Activated naive CD4-positive, alpha-beta T cell treated with anti-CD3 and anti-CD28 coated beads, Interleukin-2, amount 50 U/mL, for 24 hours (primary cell): ENCODE measurements around the gene MSRB3.

Experiments
- H3K27ac Mint-ChIP-seq: one replicate; pipeline ENCODE4 v1.8.0; 2021; ENCODE audit warnings: mild to moderate bottlenecking, mixed read lengths
- H3K27me3 Mint-ChIP-seq: one replicate; pipeline ENCODE4 v1.8.0; 2021; ENCODE audit warnings: mixed read lengths
- H3K36me3 Mint-ChIP-seq: one replicate; pipeline ENCODE4 v1.8.0; 2021; ENCODE audit warnings: mixed read lengths
- H3K4me1 Mint-ChIP-seq: one replicate; pipeline ENCODE4 v1.8.0; 2021; ENCODE audit warnings: mixed read lengths
- H3K4me3 Mint-ChIP-seq: one replicate; pipeline ENCODE4 v1.8.0; 2021; ENCODE audit warnings: mild to moderate bottlenecking, mixed read lengths
- H3K9me3 Mint-ChIP-seq: one replicate; pipeline ENCODE4 v1.8.0; 2021; ENCODE audit warnings: mixed read lengths

The MSRB3 gene

DNA sequence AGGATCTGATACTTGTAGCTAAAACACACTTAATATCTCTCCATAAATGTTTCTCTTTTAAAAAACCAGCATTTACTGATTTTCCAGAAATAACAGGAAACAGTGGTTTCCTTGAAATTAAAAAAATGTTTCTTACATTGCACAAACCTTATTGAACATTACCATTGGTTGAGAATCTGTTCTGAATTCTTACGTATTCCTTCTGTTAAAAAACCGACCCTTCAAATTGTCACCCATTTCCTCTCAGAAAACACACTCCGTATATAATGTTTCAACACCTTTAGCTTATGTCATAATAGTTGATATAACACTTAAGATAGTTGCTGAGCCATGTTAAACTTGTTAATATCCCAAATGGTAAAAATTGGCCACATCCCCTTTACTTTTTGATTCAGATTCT is 51.2 kb downstream of the MSRB3 start:
- Mint-ChIP-seq H3K9me3 (no peaks in the 10 kb centered on the region), H3K4me3 (no peak overlapping the region), H3K27me3 (peaks cover 12% of the 10 kb centered on the region), H3K27ac (no peak overlapping the region), H3K36me3 (no peaks in the 10 kb centered on the region), H3K4me1 (no peaks in the 10 kb centered on the region)

GRCh38 chr12:65330331-65330730 is 51.8 kb downstream of the MSRB3 start:
- Mint-ChIP-seq H3K27ac (no peak overlapping the region), H3K4me1 (no peaks in the 10 kb centered on the region)

GRCh38 chr12:65331456-65331855 is 53.0 kb downstream of the MSRB3 start:
- H3K36me3 Mint-ChIP-seq = no peaks in the 10 kb centered on the region
- H3K27ac Mint-ChIP-seq = no peak overlapping the region
- peaks cover 17% of the 10 kb centered on the region for H3K27me3 Mint-ChIP-seq
- no peaks in the 10 kb centered on the region for H3K4me1 Mint-ChIP-seq
- no peak overlapping the region for H3K4me3 Mint-ChIP-seq
- H3K9me3 Mint-ChIP-seq = no peaks in the 10 kb centered on the region

More at GRCh38 chr12:65330331-65330730, 51.8 kb downstream of the MSRB3 start:
- Mint-ChIP-seq H3K4me3 (no peak overlapping the region), H3K36me3 (no peaks in the 10 kb centered on the region), H3K9me3 (no peaks in the 10 kb centered on the region), H3K27me3 (peaks cover 14% of the 10 kb centered on the region)

DNA sequence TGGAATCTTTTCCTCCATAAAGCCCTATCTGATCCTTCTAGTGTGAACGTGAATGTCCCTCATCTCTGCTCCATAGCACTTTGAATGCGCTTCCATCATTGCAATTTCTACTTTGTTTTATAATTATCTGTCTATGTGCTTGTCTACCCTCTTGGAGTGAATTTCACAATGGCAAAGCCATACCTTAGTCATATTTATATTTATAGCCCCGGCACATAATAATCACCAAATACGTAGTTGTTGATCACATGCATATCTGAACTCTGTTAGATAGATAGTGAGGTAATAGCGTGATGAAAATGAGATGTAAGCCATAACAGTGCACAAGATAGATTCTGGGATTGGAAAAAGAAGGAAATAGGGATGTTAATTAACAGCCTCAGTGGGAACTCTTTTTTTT is 55.2 kb downstream of the MSRB3 start:
- H3K9me3 Mint-ChIP-seq = no peaks in the 10 kb centered on the region
- H3K27ac Mint-ChIP-seq = no peak overlapping the region
- H3K4me3 Mint-ChIP-seq = no peak overlapping the region

GRCh38 chr12:65334521-65334920 is 56.0 kb downstream of the MSRB3 start:
- Mint-ChIP-seq H3K4me1 (no peaks in the 10 kb centered on the region), H3K27ac (no peak overlapping the region), H3K4me3 (no peak overlapping the region), H3K36me3 (no peaks in the 10 kb centered on the region), H3K9me3 (no peaks in the 10 kb centered on the region), H3K27me3 (peaks cover 18% of the 10 kb centered on the region)

More for the DNA sequence above, 55.2 kb downstream of the MSRB3 start:
- Mint-ChIP-seq H3K36me3 (no peaks in the 10 kb centered on the region), H3K27me3 (peaks cover 18% of the 10 kb centered on the region), H3K4me1 (no peaks in the 10 kb centered on the region)

GRCh38 chr12:65335021-65335714 is 56.7 kb downstream of the MSRB3 start:
- no peaks in the 10 kb centered on the region for H3K9me3 Mint-ChIP-seq
- H3K4me1 Mint-ChIP-seq = no peaks in the 10 kb centered on the region
- H3K27me3 Mint-ChIP-seq = peaks cover 18% of the 10 kb centered on the region
- no peak overlapping the region for H3K27ac Mint-ChIP-seq
- H3K36me3 Mint-ChIP-seq = no peaks in the 10 kb centered on the region
- H3K4me3 Mint-ChIP-seq = no peak overlapping the region

DNA sequence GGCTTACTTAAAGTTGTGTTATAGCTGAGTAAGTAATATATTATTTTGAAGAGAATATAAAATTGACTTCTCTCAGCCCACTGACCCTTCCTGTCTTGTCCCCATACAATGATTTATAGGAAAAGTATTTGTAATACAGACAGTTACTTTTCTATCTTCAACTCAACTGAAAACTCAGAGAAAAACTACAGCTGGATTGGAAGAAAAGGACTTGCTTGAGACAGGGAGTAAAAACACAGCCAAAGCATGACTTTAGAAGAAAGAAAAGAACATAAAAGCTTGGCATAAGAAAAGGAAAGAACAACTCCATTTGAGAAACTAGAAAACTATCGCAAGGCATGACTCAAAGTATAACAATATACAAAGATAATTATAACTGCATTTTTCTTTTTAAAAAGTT is 57.5 kb downstream of the MSRB3 start:
- H3K4me1 Mint-ChIP-seq = no peaks in the 10 kb centered on the region
- H3K9me3 Mint-ChIP-seq = no peaks in the 10 kb centered on the region
- H3K4me3 Mint-ChIP-seq = no peak overlapping the region
- H3K36me3 Mint-ChIP-seq = no peaks in the 10 kb centered on the region
- H3K27ac Mint-ChIP-seq = no peak overlapping the region
- peaks cover 18% of the 10 kb centered on the region for H3K27me3 Mint-ChIP-seq

DNA sequence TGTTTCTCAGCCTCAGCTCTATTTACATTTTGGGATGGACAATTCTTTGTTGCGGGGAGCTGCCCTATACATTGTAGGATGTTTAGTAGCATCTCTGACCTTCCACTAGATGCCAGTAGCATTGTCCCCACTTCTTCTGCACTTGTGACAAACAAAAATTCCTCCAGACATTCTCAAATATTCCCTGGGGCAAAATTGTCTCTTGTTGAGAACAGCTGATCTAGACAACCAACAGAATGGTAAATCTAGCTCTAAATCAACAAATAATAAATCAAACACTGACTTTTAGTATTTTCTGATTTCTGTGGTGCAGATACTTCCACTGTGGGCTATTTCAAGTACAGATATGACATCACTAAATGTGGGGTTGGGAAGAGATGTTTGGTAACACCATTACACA is 60.7 kb downstream of the MSRB3 start:
- no peaks in the 10 kb centered on the region for H3K9me3 Mint-ChIP-seq
- H3K4me1 Mint-ChIP-seq = no peaks in the 10 kb centered on the region
- no peak overlapping the region for H3K4me3 Mint-ChIP-seq
- no peaks in the 10 kb centered on the region for H3K36me3 Mint-ChIP-seq
- peaks cover 14% of the 10 kb centered on the region for H3K27me3 Mint-ChIP-seq
- no peak overlapping the region for H3K27ac Mint-ChIP-seq

DNA sequence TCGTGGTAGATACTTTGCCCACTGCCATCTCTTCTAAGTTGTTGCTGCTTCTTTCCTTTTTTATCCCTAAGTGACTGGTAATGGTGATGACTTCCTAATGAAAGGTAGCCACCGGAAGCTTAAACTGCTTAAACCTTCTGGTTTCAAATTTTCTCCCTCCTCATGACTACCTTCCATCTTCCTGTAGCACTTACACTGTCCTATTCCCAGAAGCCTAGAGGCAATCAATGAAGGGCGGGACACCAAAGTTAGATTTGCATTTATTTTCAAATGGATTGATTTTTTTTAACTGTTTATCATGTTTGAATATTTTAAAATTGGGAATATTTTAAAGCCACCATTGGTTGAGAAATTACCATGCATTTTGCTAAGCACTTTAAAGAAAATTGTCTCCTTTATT is 64.7 kb downstream of the MSRB3 start:
- Mint-ChIP-seq H3K27me3 (peaks cover 4% of the 10 kb centered on the region), H3K36me3 (no peaks in the 10 kb centered on the region), H3K4me3 (no peak overlapping the region), H3K9me3 (no peaks in the 10 kb centered on the region), H3K4me1 (no peaks in the 10 kb centered on the region), H3K27ac (no peak overlapping the region)

GRCh38 chr12:65343801-65344200 is 65.3 kb downstream of the MSRB3 start:
- Mint-ChIP-seq H3K36me3 (no peaks in the 10 kb centered on the region), H3K4me1 (no peaks in the 10 kb centered on the region), H3K9me3 (no peaks in the 10 kb centered on the region), H3K4me3 (no peak overlapping the region), H3K27me3 (peaks cover 2% of the 10 kb centered on the region), H3K27ac (no peak overlapping the region)

DNA sequence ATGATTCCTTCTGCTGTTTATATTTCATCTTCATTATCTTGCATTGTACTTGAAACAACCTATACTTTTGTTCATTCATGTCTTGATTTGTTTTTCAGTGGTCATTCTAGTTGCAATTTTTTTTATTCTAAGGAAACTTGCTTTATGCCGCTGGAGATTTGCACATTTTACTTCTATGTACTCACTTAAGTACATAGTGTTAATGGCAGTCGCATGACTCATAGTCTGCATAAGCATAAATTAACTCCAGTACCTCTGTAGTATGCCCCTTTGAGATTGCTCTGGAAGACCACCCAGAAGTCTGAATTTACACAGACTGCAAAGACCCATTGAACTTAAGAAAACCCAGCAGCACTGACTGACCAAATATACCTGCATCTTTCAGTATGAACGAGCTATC is 77.0 kb downstream of the MSRB3 start:
- no peak overlapping the region for H3K4me3 Mint-ChIP-seq
- H3K36me3 Mint-ChIP-seq = no peaks in the 10 kb centered on the region
- no peaks in the 10 kb centered on the region for H3K4me1 Mint-ChIP-seq
- peaks cover 5% of the 10 kb centered on the region for H3K27me3 Mint-ChIP-seq
- no peaks in the 10 kb centered on the region for H3K9me3 Mint-ChIP-seq
- no peak overlapping the region for H3K27ac Mint-ChIP-seq

DNA sequence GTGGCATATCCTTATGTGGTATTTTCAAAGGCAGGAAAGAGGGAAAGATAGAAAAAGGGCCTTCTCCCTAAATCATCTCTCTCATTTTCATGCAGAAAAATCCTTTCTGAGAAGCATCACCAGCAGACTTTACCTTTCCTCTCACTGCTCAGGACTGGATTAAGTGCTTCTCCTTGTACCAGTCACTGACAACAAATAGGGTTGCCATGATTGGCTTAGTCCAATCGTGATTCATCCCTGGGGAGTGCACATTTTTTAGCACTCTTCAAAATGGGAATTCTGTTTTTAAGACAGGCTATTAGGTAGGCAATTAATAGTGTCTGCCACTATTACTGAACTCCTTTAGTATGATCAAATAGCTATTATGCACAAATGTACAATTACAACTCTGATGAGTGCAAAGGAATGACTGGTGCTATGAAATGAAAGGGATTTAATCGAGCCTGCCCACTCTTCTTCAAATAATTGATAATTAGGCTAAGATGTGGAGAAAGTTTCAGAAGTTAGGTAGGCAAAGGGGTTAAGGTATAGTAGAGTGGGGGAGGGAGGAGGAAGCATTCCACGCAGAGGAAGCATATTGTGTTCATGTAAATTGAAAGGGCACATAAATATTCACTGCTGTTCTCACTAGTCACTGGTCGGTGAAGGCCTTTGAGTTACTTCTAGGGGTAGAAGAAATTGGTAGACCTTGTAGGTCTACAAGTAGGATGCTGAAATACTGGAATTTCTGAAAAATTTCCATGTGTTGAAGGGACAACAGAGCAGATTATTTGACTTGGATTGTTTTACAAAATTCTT is 84.0 kb downstream of the MSRB3 start:
- Mint-ChIP-seq H3K27me3 (peaks cover 6% of the 10 kb centered on the region), H3K9me3 (no peaks in the 10 kb centered on the region), H3K36me3 (no peaks in the 10 kb centered on the region), H3K27ac (no peak overlapping the region), H3K4me3 (no peak overlapping the region), H3K4me1 (no peaks in the 10 kb centered on the region)

GRCh38 chr12:65364046-65364445 is 85.6 kb downstream of the MSRB3 start:
- Mint-ChIP-seq H3K4me1 (no peaks in the 10 kb centered on the region), H3K27ac (no peak overlapping the region), H3K36me3 (no peaks in the 10 kb centered on the region), H3K4me3 (no peak overlapping the region), H3K27me3 (peaks cover 5% of the 10 kb centered on the region), H3K9me3 (no peaks in the 10 kb centered on the region)

GRCh38 chr12:65367396-65367795 is 88.9 kb downstream of the MSRB3 start:
- Mint-ChIP-seq H3K27me3 (peaks cover 3% of the 10 kb centered on the region), H3K4me3 (no peak overlapping the region), H3K27ac (no peak overlapping the region), H3K4me1 (no peaks in the 10 kb centered on the region), H3K9me3 (no peaks in the 10 kb centered on the region), H3K36me3 (no peaks in the 10 kb centered on the region)

- Mint-ChIP-seq H3K36me3 (no peaks in the 10 kb centered on the region), H3K4me1 (no peaks in the 10 kb centered on the region), H3K9me3 (no peaks in the 10 kb centered on the region), H3K27me3 (no peaks in the 10 kb centered on the region), H3K27ac (no peak overlapping the region), H3K4me3 (no peak overlapping the region)
Measured at GRCh38 chr12:65368055-65368454, 89.6 kb downstream of the MSRB3 start.

DNA sequence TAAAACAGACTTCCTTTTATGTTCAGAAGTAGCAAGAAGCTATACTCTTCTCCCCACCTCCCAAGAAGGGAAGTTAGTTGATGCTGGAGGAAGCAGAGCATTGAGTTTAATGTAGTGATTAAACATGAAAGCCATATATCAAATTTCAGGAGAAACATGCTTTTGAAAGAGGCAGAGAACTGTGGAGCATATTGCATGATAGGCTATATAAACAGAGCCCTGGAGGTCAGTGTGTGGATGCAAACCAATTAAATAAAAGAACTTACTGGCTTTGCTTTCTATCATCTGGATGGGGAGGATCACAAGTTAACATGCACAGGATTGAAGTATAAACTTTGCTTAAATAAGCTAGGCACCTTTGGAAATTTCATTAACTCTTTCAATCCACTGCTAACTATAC is 94.1 kb downstream of the MSRB3 start:
- H3K36me3 Mint-ChIP-seq = no peaks in the 10 kb centered on the region
- no peaks in the 10 kb centered on the region for H3K9me3 Mint-ChIP-seq
- H3K4me1 Mint-ChIP-seq = no peaks in the 10 kb centered on the region
- H3K27ac Mint-ChIP-seq = no peak overlapping the region
- H3K4me3 Mint-ChIP-seq = no peak overlapping the region
- H3K27me3 Mint-ChIP-seq = no peaks in the 10 kb centered on the region
